Mucosa of stomach (tissue), 1 donor: Measurements from ENCODE around the gene CD200R1L.

Experiments used
- H3K27me3 ChIP-seq: one replicate; pipeline ENCODE4 v1.7.0; 2013; ENCODE audit warnings: mild to moderate bottlenecking, low read length; ENCODE audit not compliant: control insufficient read depth, insufficient read depth
- H3K36me3 ChIP-seq: one replicate; pipeline ENCODE4 v1.7.0; 2013; ENCODE audit warnings: low read length; ENCODE audit not compliant: control insufficient read depth, insufficient read depth
- H3K4me1 ChIP-seq: one replicate; pipeline ENCODE4 v1.7.0; 2013; ENCODE audit warnings: mild to moderate bottlenecking, low read length; ENCODE audit not compliant: control insufficient read depth, insufficient read depth
- H3K4me3 ChIP-seq: one replicate; pipeline ENCODE4 v1.7.0; 2013; ENCODE audit warnings: low read length
- H3K9ac ChIP-seq: one replicate; pipeline ENCODE4 v1.7.0; 2013; ENCODE audit warnings: mild to moderate bottlenecking, low read length, moderate library complexity
- H3K9me3 ChIP-seq: one replicate; pipeline ENCODE4 v1.7.0; 2013; ENCODE audit warnings: mild to moderate bottlenecking, low read length, moderate library complexity; ENCODE audit not compliant: control insufficient read depth
- donor health status: Pancreatic carcinoma.

Gene CD200R1L, protein sequence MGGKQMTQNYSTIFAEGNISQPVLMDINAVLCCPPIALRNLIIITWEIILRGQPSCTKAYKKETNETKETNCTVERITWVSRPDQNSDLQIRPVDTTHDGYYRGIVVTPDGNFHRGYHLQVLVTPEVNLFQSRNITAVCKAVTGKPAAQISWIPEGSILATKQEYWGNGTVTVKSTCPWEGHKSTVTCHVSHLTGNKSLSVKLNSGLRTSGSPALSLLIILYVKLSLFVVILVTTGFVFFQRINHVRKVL

DNA sequence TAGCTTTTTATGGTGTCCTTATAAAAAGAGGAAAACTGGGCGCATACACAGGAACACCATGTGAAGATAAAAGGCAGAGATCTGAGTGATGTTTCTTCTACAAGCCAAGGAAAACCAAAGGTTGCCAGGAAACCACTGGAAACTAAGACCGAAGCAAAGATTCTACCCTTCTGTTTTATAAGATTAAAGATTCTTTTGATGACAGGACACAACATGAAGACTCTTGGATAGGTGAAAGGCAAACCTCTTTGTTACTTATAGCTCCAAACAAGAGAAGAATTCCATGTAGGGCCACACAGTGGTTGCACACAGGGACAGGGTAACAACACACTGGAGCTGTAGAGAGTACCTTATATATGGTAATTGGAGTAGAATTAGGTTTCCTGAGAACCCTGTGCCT is at the start of gene CD200R1L:
TSS of gene CD200R1L (minus strand) at position 101 of the 400 bp plus-strand sequence. CDS start 17,497 bp downstream, outside the sequence.
- H3K4me3 ChIP-seq: no peak within 1 kb of the TSS
- H3K9ac ChIP-seq: no peak within 1 kb of the TSS
- H3K9me3 ChIP-seq: no peaks in the 10 kb centered on the region
- no peaks in the 10 kb centered on the region for H3K4me1 ChIP-seq
- no peaks in the 10 kb centered on the region for H3K36me3 ChIP-seq
- H3K27me3 ChIP-seq: no peaks in the 10 kb centered on the region

DNA sequence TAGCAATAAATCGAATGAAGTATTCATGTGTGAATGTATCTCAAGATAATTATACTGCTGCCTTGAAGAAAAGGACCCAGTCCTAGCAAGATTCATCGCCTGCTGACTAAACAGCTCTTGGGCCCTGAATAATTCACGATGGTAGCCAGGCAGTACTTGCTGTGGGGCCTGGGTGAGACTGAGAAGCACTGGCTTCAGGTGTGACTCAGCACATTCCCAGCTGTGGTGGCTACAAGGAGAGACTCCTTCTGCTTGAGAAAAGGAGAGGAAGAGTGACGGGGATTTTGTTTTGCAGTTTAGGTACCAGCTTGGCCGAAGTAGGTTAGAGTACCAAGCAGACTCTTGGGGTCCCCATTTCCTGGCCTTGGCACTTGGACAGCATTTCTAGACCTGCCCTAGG is 47.6 kb upstream of the CD200R1L start:
- H3K9me3 ChIP-seq: no peaks in the 10 kb centered on the region
- no peaks in the 10 kb centered on the region for H3K36me3 ChIP-seq
- H3K4me3 ChIP-seq: no peak overlapping the region
- no peaks in the 10 kb centered on the region for H3K27me3 ChIP-seq
- no peak overlapping the region for H3K9ac ChIP-seq
- H3K4me1 ChIP-seq: no peaks in the 10 kb centered on the region

DNA sequence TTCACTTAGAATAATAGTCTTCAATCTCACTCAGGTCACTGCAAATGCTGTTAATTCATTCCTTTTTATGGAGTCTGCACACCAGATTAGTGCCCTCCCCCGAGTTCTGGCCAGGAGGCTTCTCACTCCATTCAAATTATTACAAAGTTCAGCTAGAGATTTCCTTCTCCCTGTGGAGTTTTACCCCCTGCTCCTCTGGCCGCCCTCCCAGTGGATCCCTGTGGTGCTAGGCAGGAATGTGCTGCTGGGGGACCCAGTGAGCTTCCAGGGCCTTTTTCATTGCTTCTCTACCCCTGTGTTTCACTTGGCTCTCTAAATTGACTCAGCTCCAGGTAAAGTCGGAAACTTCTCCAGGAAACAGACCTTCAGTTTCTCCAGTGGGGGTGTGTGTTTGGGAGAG is 42.7 kb upstream of the CD200R1L start:
- H3K4me3 ChIP-seq: no peak overlapping the region
- H3K9me3 ChIP-seq: no peaks in the 10 kb centered on the region
- no peaks in the 10 kb centered on the region for H3K36me3 ChIP-seq
- no peaks in the 10 kb centered on the region for H3K27me3 ChIP-seq
- no peaks in the 10 kb centered on the region for H3K4me1 ChIP-seq
- no peak overlapping the region for H3K9ac ChIP-seq

DNA sequence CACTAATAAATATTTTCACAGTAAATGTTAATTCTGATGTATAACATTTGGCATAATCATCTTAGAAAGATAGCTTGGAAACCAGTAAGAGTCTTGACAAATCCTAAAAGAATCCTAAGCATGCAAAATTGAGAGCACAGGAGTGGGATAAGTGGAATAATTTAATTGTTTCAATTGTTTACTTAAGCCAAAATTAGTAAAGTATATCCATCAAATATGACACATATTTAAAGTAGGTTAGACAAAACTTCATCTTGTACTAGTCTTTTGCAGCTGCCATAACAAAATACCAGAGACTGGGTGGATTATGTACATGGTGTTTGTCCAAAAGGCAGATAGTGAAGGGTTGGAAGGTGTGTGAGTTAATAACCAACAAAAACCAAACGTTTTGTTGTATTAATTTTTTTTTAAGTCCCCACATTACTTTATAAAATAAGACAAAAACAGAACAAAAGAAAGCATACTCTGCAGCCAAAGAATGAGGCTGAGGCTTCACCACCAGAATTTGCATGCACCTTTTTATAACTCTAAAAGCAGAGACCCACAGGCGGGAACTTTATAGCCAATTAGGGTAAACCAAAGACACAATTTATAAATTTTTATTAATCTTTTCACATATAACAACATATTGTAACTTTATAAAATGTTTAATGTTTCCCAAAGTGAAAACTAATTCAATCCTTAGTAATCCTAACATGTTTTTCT is 41.9 kb upstream of the CD200R1L start:
- Histone ChIP-seq H3K27me3 (no peaks in the 10 kb centered on the region), H3K9ac (no peak overlapping the region), H3K36me3 (no peaks in the 10 kb centered on the region)

DNA sequence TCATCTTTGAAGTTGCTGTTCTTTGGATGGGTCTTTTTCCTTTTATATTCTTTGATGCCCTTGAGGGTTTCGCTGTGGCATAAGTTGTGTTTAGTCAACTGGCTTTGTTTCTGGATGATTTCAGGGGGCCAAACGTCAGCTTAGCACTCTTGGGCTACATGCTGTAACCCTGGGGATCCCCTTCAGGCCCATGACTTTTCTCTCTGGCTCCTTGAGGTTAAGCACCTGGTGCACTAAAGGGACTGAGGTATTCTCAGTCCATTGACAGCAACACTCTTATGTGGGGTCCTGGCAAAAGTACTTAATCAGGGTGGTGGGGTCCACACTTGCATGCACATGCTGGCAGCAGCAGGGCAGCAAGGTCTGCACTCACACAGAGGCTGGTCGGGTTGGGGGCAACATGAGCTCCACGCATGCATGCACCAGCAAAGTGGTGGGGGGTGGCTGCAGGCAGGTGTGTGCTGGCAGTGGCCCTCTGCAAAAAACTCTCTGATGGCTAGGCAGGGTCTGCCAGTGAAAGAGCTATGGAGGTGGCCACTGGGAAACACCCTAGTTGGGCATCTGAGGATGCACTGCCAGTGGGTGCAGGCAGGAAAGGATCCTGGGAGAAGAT is 38.1 kb upstream of the CD200R1L start:
- H3K27me3 ChIP-seq: no peaks in the 10 kb centered on the region
- H3K9ac ChIP-seq: no peak overlapping the region
- H3K4me3 ChIP-seq: no peak overlapping the region

More for the DNA sequence above, 41.9 kb upstream of the CD200R1L start:
- Histone ChIP-seq H3K4me1 (no peaks in the 10 kb centered on the region), H3K9me3 (no peaks in the 10 kb centered on the region), H3K4me3 (no peak overlapping the region)

DNA sequence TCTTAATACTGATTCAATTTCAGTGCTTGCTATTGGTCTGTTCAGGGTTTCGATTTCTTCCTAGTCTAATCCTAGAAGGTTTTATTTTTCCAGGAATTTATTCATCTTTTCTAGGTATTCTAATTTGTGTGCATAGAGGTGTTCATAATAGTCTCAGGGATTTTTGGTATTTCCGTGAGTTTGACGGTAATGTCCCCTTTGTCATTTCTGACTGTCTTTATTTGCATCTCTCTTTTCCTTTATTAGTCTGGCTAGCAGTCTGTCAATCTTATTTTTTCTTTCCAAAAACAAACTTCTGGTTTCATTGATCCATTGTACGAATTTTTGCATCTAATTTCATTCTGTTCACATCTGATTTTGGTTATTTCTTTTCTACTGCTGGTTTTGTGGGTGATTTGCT is 35.2 kb upstream of the CD200R1L start:
- Histone ChIP-seq H3K4me3 (no peak overlapping the region), H3K27me3 (no peaks in the 10 kb centered on the region), H3K9ac (no peak overlapping the region), H3K9me3 (no peaks in the 10 kb centered on the region), H3K36me3 (no peaks in the 10 kb centered on the region), H3K4me1 (no peaks in the 10 kb centered on the region)

More for the DNA sequence above, 38.1 kb upstream of the CD200R1L start:
- no peaks in the 10 kb centered on the region for H3K9me3 ChIP-seq
- H3K36me3 ChIP-seq: no peaks in the 10 kb centered on the region
- no peaks in the 10 kb centered on the region for H3K4me1 ChIP-seq

DNA sequence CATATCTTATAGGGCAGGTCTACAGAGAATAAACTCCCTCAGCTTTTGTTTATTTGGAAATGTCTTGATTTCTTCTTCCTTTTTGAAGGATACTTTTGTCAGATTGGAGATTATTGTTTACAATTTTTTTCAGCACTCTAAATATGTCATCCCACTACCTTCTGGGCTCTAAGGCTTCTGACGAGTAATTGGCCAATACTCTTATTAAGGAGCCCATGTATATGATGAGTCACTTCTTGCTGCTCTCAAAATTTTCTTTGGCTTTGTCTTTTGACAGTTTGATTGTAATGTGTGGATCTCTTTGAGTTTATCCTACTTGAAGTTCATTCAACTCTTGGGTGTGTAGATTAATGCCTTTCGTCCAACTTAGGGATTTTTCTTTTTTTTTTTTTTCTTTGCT is 28.9 kb upstream of the CD200R1L start:
- Histone ChIP-seq H3K4me3 (no peak overlapping the region), H3K4me1 (no peaks in the 10 kb centered on the region), H3K27me3 (no peaks in the 10 kb centered on the region), H3K9me3 (no peaks in the 10 kb centered on the region), H3K36me3 (no peaks in the 10 kb centered on the region), H3K9ac (no peak overlapping the region)

DNA sequence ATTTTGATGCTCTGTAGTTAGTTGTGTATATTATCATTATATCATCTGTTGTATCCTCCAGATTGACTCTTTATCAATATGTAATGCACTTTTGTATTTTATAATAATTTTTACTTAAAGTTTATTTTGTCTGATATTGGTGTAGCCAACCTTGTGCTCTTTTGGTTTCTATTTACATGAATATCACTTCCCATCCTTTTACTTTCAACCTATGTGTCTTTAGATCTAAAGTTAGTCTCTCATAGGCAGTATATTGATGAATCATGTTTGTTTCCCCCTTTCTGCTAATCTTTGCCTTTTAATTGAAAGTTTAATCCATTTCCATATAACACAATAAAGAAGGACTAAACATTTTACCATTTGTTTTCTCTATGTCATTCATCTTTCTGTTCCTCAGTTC is 28.1 kb upstream of the CD200R1L start:
- Histone ChIP-seq H3K4me3 (no peak overlapping the region), H3K9ac (no peak overlapping the region), H3K9me3 (no peaks in the 10 kb centered on the region)

DNA sequence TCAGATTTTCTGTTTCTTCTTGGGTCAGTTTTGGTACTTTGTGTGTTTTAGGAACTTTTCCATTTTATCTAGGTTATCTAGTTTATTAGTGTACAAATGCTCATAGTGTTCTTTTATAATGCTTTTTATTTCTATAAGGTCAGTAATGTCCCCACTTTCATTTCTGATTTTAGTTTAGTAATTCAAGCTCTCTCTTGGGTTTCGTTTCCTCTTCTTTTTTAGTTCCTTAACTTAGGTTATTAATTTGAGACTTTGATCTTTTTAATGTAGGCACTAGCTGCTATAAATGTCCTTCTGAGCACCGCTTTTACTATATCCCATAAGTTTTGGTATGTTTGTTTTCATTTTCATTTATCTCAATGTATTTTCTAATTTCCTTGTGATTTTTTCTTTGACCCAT is 27.0 kb upstream of the CD200R1L start:
- Histone ChIP-seq H3K27me3 (no peaks in the 10 kb centered on the region), H3K9me3 (no peaks in the 10 kb centered on the region), H3K4me3 (no peak overlapping the region), H3K36me3 (no peaks in the 10 kb centered on the region), H3K4me1 (no peaks in the 10 kb centered on the region), H3K9ac (no peak overlapping the region)

More for the DNA sequence above, 28.1 kb upstream of the CD200R1L start:
- no peaks in the 10 kb centered on the region for H3K36me3 ChIP-seq
- H3K4me1 ChIP-seq: no peaks in the 10 kb centered on the region
- H3K27me3 ChIP-seq: no peaks in the 10 kb centered on the region

DNA sequence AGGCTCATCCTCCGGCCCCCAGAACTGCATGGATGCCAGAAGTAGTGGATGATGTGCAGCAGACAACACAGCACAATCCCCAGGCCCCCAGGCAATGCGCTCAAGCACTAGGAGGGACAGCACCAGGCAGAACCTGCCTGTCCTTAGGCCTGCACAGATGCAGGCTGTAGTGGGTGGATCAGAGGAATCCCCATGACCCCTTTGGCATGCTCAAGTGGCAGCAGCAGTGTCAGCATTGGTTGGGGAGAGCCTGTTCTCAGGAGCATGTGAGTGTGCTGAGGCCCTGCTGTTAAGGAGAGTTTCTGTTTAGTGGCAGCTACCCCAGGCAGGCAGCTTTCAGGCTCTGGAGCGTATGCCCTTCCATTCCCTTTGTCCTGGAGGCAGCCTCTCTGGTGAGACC is 25.1 kb upstream of the CD200R1L start:
- no peak overlapping the region for H3K4me3 ChIP-seq
- H3K36me3 ChIP-seq: no peaks in the 10 kb centered on the region
- H3K9ac ChIP-seq: no peak overlapping the region
- no peaks in the 10 kb centered on the region for H3K27me3 ChIP-seq
- H3K9me3 ChIP-seq: no peaks in the 10 kb centered on the region
- H3K4me1 ChIP-seq: no peaks in the 10 kb centered on the region

DNA sequence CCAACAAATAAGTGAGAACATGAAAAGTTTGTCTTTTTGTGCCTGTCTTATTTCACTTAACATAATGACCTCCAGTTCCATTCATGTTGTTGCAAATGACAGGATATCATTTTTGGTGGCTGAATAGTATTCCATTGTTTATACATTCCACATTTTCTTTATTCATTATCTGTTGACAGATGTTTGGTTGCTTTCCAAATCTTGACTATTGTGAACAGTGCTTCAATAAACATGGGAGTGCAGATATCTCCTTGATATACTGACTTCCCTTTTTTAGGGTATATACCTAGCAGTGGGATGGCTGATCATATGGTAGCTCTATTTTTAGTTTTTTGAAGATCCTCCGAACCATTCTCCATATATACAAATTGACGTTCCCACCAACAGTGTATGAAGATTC is 19.1 kb upstream of the CD200R1L start:
- H3K36me3 ChIP-seq: no peaks in the 10 kb centered on the region
- H3K9ac ChIP-seq: no peak overlapping the region
- H3K9me3 ChIP-seq: no peaks in the 10 kb centered on the region
- H3K4me1 ChIP-seq: no peaks in the 10 kb centered on the region
- H3K4me3 ChIP-seq: no peak overlapping the region
- H3K27me3 ChIP-seq: no peaks in the 10 kb centered on the region

DNA sequence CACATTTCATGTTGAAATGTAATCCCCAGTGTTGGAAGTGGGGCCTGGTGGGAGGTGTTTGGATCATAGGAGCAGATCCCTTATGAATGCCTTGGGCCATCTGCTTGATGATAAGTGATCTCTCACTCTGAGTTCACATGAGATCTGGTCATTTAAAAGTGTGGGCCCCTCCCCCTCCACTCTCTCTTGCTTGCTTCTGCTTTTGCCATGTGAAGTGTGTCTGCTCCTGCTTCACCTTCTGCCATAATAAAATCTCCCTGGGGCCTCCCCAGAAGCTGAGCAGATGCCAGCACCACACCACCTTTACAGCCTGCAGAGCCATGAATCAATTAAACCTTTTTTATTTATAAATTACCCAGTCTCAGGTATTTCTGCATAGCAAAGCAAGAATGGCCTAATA is 14.2 kb upstream of the CD200R1L start:
- Histone ChIP-seq H3K27me3 (no peaks in the 10 kb centered on the region), H3K4me1 (no peaks in the 10 kb centered on the region), H3K9me3 (no peaks in the 10 kb centered on the region), H3K36me3 (no peaks in the 10 kb centered on the region), H3K4me3 (no peak overlapping the region), H3K9ac (no peak overlapping the region)
